Heart left ventricle (tissue), 13 donors: ENCODE results near the gene PRDM10.

Experiments used
- CTCF ChIP-seq, 12 donors: fragments of 200-600 bp; sonication (generic) in 4 of 12; IDR thresholded peaks; one replicate each; pipeline versions ENCODE4 v1.5.0 to v1.8.0; 2018 to 2022; ENCODE audit warnings: antibody characterized with exemption in 12 of 12, mild to moderate bottlenecking in 5 of 12
- POLR2A ChIP-seq, 2 donors: fragments of 450-650 bp; IDR thresholded peaks; one replicate each; pipeline ENCODE4 v1.6.1; 2017; ENCODE audit warnings: antibody characterized with exemption in 2 of 2, mild to moderate bottlenecking in 2 of 2, moderate library complexity in 2 of 2
- donor health status: ischemic (EF 13 %, LVEDD 7.1; RV severe dilation, severe dysfunction).
- donor health status: DM: no; HTN: yes; CAD: no.
- donor health status: DM: no; HTN: no; CAD: no.
- donor health status: ischemic (EF 25% LVEDD 6.9; RV normal size, moderate dysfunction).
- donor health status: ischemic (EF 25% LVEDD 5.7; RV mildly dilated, moderate dysfunction).
- donor health status: ischemic (EF 35%, LVEDD 5.7; RV mildly dilated, moderate dysfunction).
- donor health status: nonischemic (EF 11% LVEDD 7.7; RV severe dilation, severe dysfunction).
- donor health status: DM: yes; HTN: yes; CAD: no.
- donor health status: PGD.
- donor health status: ischemic (EF 29% LVEDD 5.4; RV normal size, mild dysfunction).
- donor health status: nonischemic (EF 23%, LVEDD 6.1; RV moderate dilation, normal function).

- TF ChIP-seq POLR2A (IDR thresholded peaks at IDR 0.05) (no peak), CTCF (IDR thresholded peaks at IDR 0.05) (no peak)
Measured at GRCh38 chr11:129985823-129986222, 16.8 kb downstream of the PRDM10 start.
